Left cardiac atrium (tissue), 4 donors: Measurements from ENCODE around the gene TRIM9. TPM values are rescaled to one million over a fixed set of nuclear protein-coding genes. Genes with fewer than 3 reads are reported as not detected.

Source experiments
- ATAC-seq, 2 donors: fragments of 200-7000 bp; cut with Tn5 transposase; one replicate each; pipeline ENCODE4 v1.9.1; 2020; ENCODE audit warnings: mild to moderate bottlenecking in 2 of 2, moderate library complexity in 2 of 2
- DNase-seq: peaks from one replicate; pipeline ENCODE4 v3.0.0-alpha.2; 2020
- intact Hi-C, 2 donors: fragments of 100-400 bp; cut with DNase I; formaldehyde crosslinking; loops; one replicate each; pipeline versions ENCODE4 v1.14.1 to v1.15.1; 2022 to 2023
- long read RNA-seq: library from polyadenylated mRNA; unstranded; transcript quantifications from one replicate; pipeline ENCODE4 v2.0.0, GENCODE V29; 2021
- total RNA-seq, 2 donors: library from RNA; stranded (reverse); fragmentation: NEBNext Ultra II Directional; extraction: Animal tissue kit (Norgen Biotek cat#: 25700); gene quantifications; one replicate each; pipeline ENCODE4 v1.2.1, GENCODE V29; 2021
- donor health status: DM: no; HTN: yes; CAD: no.
- donor health status: DM: no; HTN: yes; CAD: no; lungs with severe emphysema.
- donor health status: DM: yes; HTN: yes; CAD: no.
- donor health status: Dilated cardiomyopathy.

TRIM9 gene
- under 1 TPM; 0.24 to 0.89 TPM for total RNA-seq
- long read RNA-seq, full-length matches to known transcripts: 2 of 3 reads
- long read RNA-seq, partial matches to known transcripts: 0 of 3 reads
- long read RNA-seq, other reads (novel, unspliced or antisense): 1 of 3 reads

DNA sequence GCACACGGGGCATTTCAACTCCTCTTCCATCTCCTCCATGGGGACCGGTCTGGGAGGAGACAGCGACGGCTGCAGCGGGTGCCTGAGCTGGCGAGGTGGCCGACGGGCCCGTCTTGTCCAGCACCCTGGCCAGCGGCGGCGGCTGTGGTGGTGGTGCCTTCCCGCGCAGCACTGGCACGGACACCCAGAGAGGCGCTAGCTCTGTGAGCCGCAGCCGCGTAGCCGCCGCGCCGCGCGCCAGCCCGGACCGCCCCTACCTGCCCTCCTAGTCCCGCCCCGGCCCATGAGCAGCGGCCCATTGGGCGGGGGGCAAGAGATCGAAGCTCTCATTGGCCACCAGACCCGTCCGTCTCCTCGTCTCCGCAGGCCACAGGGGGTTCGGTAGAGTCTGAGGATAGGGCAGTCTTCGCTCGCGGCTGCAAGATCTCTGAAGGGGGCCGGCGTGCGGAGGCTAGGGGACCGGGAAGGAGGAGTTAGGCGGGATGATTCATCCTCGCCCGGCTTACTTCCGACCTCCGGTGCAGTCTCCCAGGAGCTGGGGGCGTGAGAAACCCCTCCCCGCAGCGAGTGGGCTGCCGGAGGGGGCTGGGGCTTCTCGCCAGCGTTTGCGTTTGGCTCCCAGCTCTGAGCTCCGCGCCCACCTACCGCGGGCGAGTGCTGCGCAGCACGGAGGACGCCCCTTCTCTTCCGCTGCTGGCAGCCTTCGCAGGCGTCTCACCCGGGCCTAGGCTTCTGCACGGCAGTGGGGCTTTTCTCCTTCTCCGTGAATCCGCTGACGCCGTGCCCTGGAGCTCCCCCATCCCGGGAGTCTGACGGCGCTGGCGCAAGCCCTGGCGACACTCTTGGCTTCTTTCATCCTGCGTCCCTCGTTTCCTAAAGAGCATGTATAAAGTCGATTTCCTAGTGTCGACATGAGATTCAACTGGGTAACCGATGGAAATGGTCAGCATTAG, at the start of gene TRIM9:
TRIM9 (minus strand) TSS at position 205 of the 953 bp plus-strand sequence; CDS start at position 39, 166 bp downstream.
- peak; percentile 91 for DNase-seq
- intact Hi-C loops: loop anchor here in 1 of 2 donors (10.0 kb wide), 1 partner anchor 140 kb away; no protein-coding TSS in a partner anchor
- peak; percentile 95 to 99 for ATAC-seq

DNA sequence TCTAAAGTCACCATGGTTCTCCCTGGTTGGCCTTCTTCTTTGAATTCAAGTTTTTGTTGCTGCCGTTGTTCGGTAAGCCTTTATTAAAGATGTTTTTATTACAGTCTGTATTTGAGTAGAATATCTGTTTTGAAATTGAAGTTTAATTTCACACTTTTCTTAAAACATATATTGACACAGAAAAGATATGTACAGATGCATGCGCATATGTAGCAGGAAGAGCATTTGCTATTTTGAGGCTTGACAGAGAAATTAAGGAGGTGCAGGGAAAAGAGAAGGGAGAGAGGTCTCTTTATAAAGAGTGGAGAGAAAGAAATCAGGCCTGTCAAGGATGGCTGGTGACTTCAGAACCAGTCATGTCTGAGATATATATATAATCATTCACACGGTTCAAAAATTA, 46.0 kb upstream of the TRIM9 start:
- no peak for ATAC-seq
- intact Hi-C loops: no loop called here
- DNase-seq: no peak

DNA sequence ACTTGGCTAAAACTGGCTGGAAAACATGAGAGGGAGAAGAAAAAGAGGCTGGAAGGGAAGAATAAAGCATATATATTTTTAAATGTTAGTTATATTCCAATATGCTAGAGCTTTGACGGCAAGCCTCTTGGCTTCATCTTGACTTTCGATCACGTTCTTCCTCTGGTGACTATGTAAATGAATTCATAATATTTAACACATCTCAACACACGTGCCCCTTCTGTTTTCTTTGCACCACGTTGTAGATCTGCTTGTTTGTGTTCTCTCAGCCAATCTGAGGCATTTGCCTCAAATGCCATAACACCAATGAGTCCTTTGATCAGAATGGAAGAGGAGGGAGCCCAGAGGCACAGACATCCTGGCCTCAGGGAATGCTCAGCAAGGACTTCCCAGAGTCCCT, 45.4 kb upstream of the TRIM9 start:
- intact Hi-C loops: no loop called here
- ATAC-seq: no peak
- no peak for DNase-seq

DNA sequence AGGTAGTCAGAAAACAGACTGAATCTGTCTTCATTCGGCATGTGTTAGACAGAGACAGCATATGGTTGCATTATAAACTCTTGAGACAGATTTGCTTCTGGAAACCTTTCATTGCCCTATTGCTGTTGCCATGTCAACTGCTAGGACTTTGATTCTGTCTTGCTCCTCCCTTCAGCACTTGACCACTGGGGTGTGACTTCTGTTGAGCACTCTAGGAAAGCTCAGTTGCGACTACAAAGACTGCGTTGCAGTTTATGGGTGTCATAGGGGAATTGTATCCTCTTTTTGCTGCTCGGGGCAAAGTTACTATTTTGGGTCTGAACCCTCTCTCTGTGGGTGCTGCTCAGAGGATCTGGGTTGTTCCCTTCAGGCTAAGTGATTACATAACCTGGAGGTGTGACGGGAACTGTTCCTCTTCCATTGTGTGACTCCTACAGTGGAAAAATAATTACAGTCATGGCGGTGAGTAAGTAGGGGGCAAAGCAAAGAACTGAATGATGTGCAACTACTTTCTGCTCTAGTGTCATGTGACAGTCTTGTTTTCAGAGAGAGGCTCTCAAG, 44.3 kb upstream of the TRIM9 start:
- DNase-seq (no peak), ATAC-seq (peak in 1 of 2 donors; percentile 60)
- intact Hi-C loops: no loop called here

DNA sequence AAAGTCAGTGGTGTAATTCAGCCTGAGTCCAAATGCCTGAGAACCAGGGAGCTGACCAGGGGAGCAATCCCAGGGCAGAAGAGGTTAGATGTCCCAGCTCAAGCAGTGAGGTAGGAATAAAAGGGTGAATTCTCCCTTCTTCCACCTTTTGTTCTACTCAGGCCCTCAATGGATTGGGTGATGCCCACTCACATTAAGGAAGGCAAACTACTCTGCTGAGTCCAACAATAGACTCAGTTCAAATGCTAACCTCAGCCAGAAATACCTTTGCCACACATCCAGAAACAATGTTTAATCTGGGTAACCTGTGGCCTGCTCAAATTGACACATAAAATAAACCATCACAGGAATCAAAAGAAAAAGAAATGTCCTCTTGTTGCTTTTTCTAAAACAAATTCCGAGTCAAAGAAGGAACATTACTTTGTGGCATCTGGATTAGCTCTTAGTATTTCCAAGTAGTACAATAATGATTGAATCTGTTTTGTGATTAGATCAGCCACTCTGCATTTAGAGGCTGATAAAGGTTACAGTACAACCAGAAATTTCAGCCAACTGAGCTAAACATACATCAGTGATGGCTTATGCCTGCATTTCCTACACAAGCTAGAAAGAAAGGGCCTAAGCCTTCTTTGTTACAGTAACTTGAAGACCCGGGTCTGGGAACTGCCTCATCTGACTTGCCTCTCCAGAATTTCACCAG, 43.6 kb upstream of the TRIM9 start:
- intact Hi-C loops: no loop called here
- ATAC-seq (no peak), DNase-seq (no peak)

DNA sequence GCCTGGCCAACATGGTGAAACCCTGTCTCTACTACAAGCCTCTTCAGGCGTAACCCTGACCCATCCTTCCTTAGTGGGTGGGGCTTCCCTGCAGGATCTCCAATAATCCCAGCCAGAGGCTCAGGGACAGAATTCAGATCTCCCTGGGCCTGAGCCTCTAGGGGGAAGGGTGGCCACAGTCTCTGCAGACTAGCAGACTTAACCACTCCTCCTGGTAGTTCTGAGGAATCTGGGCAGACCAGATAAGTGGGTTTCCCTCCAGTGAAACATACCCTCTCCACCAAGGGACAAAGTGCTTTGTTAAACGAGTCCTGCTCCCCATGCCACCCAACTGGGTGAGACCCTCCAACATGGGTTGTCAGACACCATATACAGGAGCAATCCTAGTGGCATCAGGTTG, 36.6 kb upstream of the TRIM9 start:
- no peak for DNase-seq
- no peak for ATAC-seq
- intact Hi-C loops: no loop called here

DNA sequence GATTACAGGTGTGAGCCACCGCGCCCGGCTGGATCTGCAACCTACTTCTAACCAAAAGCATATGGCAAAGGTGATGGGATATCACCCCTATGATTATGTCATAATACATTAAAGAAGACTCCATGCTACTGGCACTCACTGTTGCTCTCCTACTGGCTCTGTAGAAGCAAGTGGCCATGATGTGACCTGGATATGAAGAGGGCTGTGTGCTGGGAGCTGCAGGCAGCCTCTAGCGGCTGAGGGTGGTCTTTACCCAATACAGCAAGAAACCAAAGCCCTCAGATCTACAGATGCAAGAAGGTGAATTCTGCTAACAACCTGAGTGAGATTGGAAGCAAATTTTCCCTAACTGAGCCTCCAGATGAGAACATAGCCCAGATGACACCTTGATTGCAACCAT, 34.2 kb upstream of the TRIM9 start:
- intact Hi-C loops: no loop called here
- DNase-seq (no peak), ATAC-seq (no peak)

DNA sequence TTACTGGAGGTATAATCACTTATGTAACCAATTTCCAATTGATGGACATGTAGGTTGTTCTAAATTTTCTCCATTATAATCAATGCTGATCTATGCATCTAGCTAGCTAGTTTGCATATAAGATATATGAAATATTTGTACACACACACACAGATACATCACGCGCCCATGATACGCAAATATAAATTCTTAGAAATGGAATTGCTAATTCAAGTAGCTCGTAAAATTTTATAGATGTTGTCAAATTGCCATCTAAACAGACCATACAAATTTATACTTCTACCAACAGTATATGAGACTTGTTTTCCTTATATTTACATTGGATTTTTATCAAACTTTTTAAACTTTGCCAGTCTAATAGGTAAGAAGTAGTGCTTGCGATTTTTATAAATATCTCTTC, 29.1 kb upstream of the TRIM9 start:
- ATAC-seq (no peak), DNase-seq (no peak)
- intact Hi-C loops: no loop called here

DNA sequence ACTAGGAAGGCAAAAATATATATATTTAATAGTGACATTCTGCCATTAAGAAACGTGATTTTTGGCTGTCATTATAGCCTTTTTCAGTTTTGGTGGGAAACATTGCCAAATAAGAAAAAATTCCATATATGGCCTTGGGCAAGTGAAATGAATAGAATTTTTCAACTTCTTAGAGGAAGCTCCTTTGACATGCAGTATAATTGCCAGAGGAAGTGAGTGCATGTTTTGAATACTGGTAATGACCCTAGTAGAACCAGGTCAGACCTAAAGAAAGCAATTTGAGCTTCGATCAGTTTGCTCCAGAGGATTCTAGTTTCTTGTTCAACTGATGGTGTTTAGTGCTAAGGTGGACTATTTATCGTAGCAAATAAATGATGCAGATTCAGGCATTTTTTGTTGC, 26.2 kb upstream of the TRIM9 start:
- intact Hi-C loops: no loop called here
- no peak for DNase-seq
- ATAC-seq: no peak

DNA sequence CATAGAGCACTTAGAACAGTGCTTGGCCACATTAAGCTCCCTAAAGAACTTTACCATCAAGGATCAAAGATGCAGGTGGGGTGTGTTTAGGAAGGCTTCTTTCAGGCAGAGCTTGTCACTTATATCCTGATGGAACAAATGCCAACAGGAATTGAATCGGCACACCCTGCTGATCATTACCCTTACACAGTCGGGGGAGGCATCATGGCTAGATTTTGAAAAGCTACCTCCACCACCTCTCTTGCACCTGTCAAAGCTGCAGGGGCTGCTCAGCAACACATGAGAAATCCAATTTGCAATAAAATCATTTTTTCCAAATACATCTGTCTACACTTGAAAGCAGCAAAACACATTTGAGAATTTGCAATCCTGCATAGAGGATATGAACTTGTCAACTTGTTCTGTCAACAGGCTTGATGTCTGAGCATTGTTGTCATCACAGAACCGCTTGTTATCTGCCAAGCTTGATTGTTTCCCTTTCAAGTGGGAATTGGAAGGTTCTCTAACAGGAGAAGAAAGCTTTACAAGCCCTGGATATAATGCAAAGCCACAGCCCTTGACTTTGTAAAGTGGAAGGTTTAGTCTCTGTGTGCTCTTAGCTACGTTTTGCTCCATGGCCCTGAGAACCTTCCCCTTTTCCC, 24.6 kb upstream of the TRIM9 start:
- intact Hi-C loops: no loop called here
- DNase-seq (no peak), ATAC-seq (no peak)

DNA sequence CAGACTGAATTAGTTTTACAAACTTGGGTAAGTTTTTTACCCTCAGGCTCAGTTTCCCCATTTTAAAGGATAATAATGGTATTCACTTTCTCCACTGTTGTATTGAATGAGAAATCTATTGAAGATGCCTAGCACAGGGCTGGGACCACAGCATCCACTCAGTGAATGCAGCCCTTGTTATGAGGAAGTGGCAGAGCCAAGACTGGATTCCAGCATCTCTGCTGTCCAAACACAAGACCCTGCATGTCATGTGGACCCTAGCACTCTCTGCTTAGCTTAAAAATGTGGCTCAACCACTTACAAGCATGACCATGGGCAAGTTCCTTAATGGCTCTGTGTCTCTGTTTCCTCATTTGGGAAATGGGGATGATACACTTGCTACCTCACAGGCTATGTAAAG, 24.1 kb upstream of the TRIM9 start:
- DNase-seq (no peak), ATAC-seq (no peak)
- intact Hi-C loops: no loop called here

DNA sequence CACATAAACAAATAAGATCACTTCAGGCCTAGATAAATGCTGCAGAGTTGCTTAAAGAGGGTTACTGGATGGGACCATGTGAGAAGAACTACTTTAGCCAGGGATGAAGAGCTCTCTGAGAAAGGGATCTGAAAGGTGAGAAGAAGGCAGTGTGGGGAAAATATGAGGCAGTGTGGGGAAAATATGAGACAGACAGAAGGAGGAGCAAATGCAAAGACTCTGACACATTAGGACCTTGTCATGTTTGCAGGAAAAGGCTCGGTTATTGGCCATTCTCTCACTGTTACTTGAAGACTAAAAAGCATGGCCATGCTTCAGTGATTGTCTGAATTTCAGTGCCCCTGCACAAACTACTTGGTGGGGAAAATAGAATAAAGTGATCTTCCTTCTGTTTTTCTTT, 22.7 kb upstream of the TRIM9 start:
- intact Hi-C loops: no loop called here
- DNase-seq: no peak
- no peak for ATAC-seq

DNA sequence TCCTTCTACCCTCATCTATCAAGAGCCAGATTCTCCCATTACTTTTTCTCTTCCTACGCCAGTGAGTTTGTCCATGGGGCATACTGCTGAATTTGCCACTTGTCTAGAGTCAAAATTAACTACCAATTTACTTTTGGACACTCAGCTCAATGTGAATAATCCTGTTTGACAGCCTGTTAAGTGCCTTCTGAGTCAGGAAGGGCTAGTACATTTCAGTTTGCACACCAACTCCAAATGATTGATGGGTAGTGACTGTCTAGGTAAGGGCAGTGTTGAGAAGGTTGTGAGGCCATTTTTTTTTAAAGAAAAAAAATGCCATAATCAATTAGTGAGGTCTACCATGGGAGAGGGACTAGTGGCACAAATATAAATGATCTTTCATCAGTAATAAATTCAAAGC, 21.8 kb upstream of the TRIM9 start:
- DNase-seq: no peak
- no peak for ATAC-seq
- intact Hi-C loops: no loop called here

DNA sequence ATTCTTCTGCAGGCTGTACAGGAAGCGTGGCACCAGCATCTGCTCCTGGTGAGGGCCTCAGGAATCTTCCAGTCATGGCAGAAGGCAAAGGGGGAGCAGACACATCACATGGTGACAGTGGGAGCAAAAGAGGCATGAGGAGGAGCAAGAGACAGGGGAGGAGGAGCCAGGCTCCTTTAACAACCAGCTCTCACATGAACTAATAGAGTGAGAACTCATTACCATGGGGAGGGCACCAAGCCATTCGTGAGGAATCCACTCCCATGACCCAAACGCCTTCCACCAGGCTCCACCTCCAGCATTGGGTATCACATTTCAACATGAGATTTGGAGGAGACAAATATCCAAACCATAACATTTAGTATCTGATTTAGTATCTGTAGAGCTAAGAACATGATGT, 14.7 kb upstream of the TRIM9 start:
- DNase-seq (no peak), ATAC-seq (no peak)
- intact Hi-C loops: no loop called here

DNA sequence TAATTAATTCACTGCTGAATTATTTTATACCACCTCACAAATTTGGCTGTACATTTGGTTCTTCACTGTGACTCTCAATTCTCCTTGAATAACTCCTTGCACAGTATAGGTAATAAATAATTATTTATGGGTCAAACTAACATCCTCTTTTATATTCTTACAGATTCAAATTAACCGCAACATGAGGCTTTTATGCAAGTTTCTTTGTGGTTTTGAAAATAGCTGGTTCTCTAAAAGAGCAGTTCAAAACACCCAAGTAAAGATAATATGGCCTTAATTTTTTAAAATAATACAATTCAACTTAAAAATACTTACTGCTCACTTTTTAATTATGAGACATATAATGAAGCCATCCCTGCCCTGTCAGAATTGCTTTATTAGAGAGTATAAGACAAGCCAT, 12.9 kb upstream of the TRIM9 start:
- ATAC-seq (no peak), DNase-seq (no peak)

DNA sequence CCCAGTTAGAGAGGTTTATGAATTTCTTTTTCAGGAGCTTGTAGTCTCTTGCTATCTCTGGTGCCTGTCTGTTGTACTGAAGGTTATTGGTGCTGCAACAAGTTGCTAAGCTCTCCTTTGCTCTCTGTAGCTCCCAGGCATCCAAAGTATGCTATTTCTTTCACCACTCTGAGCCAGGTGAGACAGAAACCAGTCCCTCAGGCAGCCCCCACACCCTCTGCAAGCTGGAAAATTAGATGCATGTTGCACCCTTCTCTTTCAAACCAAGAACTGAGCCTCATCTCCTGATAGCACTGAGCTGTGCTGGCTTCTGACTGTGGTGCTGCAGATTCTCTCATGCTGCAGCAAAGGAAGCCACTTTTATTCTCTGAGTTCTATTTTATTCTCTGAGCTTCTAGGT, 9.6 kb upstream of the TRIM9 start:
- intact Hi-C loops: no loop called here
- ATAC-seq: no peak

More for the DNA sequence above, 12.9 kb upstream of the TRIM9 start:
- intact Hi-C loops: no loop called here

DNA sequence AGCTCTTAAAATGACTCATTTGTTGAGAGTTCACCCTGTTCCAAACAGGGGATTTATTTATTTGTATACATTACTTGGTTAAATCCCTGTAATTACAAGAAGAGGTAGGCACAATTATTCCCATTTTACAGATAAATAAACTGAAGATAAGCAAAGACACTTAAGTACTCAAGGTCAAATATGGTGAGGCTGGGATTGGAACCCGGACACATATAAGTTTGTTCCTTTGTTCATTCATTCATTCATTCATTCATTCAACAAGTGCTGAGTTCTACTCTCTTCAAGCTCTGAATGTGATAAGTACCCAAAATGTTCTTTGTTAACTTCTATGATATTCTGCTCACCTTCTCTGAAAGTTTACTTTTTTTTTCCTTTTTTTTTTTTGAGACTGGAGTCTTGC, 2.4 kb upstream of the TRIM9 start:
- intact Hi-C loops: loop anchor here in 1 of 2 donors (10.0 kb wide), 1 partner anchor 142 kb away; no protein-coding TSS in a partner anchor
- no peak for ATAC-seq
- no peak for DNase-seq

More for the DNA sequence above, 9.6 kb upstream of the TRIM9 start:
- DNase-seq: no peak

DNA sequence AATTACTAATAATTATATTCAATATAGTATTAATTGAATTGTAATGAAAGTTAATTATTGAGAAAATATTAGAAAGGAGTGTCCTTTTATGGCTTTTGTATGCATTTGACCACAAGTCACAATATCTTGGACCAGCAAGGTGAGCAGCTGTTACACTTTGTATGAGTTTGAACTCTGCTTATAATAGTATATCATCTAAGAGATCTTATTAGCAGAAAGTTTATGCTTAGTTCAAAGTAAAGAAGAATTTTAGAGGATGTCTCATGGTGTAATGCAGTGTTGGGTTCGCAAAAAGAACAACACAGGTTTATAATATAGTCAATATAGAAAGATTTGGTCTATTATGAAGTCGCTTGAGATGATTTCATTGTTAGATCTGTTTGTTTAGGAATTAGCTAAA, 2.0 kb upstream of the TRIM9 start:
- intact Hi-C loops: loop anchor here in 1 of 2 donors (10.0 kb wide), 1 partner anchor 142 kb away; no protein-coding TSS in a partner anchor
- ATAC-seq: no peak
- no peak for DNase-seq
